NOMO-1 (cell line): ENCODE measurements around the gene RNF214.
"Not testable (repeated sequence)": the region's sequence is repeated elsewhere in the genome, so short reads cannot be mapped to it uniquely, and the experiment has no call there.

Experiments
- DNase-seq, 2 experiments: peaks; one replicate each; lab custom pipeline; 2025; ENCODE audit not compliant: unreplicated experiment in 2 of 2; lab: John Stamatoyannopoulos, UW

The RNF214 gene

GRCh38 chr11:117313091-117313490, 80.6 kb downstream of the RNF214 start:
- peak; percentile 17 to 66 for DNase-seq

- DNase-seq, result no peak
Measured at GRCh38 chr11:117313828-117314768, 81.6 kb downstream of the RNF214 start.

DNA sequence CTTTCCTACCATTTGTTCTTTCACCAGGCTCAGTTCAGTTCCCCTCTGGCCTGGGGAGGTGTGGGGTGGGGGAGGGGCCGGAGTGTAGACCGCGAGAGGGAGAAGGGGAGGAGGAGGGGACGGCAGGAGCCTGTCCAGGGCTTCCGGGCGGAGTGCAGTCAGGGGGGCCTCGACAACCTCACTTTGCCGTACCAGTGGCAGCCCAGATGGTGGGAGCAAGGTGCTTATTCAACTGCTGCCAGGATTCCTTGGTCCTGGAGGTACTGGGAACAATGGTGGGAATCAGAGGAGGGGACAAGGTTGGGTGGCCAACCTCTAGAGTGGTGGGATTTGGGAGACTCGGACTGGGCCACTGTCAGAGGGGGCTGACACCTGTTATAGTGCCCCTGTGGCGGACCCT, 82.4 kb downstream of the RNF214 start:
- peak; percentile 21 to 28 for DNase-seq

GRCh38 chr11:117315285-117316196, 83.1 kb downstream of the RNF214 start:
- peak in 1 of 2 experiments; percentile 10 for DNase-seq

DNA sequence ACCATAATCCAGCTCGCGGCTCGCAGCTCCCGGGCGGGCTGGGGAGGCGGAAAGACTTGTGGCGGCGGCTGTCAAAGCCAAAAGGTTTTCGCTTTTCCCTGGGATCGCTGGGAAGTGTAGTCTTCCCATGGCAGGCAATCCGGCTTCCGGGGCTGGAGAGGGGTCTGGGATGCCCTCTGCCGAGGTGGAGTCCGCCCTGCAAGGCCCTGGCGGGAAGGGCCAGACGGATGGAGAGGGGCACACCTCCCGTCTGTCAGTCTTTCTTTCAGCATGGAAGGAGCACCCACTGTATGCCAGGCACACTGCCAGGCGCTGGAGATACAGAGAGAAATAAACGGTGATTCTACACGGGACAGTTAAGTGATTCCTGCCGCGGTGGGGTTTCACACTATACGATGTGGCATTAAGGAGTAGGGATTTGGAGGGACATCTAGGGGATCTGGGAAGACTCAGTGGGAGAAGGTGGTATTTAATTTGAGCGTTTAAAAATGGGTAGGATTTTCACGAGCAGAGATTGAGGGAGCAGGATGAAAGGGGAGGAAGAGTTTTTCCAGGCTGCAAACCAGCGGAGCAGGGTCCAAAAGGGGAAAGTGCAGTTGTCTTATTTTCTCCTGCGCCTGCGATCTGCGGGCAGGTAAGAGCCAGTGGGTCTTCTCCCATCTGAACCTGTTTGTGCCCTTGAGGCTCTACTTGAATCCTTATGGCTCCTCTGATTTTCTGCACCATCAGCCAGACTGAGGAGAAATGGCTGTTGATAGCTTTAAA, 83.9 kb downstream of the RNF214 start, which contains the start of gene BACE1:
TSS of gene BACE1 (minus strand) at position 60 of the 765 bp plus-strand sequence. CDS start 461 bp downstream, outside the sequence.
- peak in 1 of 2 experiments; percentile 43 for DNase-seq

GRCh38 chr11:117318738-117319137, 86.3 kb downstream of the RNF214 start:
- no peak for DNase-seq

DNA sequence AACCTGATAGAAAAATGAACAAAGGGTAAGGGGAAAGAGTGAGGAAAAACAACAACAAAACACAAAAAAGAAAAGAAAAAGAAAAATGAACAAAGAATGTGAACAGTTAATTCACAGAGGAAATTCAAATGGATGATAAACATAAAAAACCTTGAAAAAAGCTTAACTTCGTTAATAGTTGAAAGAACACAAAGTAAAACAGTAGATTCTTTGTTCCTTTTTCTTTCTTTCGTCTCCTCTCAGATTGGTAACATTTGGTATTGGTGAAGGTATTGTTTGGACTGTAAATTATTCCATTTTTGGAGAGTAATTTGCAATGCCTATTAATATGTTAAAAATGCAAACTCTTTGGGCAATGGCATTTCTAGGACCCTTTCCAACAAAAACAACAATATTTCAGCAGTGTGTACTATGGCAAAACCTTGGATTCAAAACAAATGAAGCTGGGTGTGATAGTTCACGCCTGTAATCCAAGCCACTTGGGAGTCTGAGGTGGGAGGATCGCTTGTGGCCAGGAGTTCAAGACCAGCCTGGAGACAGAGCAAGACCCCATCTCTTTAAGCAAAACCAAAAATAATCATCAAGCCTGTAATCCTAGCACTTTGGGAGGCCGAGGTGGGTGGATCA, 86.9 kb downstream of the RNF214 start:
- no peak for DNase-seq

- not testable (repeated sequence) for DNase-seq
Measured at GRCh38 chr11:117327255-117327566, 94.7 kb downstream of the RNF214 start.

- DNase-seq, result peak; percentile 90 to 98
Measured at GRCh38 chr11:117327567-117328374, 95.3 kb downstream of the RNF214 start, which contains the start of gene CEP164. TSS of gene CEP164 (plus strand) at chr11:117327854. CDS start at chr11:117338587, 10,733 bp downstream.

GRCh38 chr11:117328375-117329010, 96.0 kb downstream of the RNF214 start:
- DNase-seq, result peak; percentile 1 to 45

GRCh38 chr11:117332843-117333242, 100.4 kb downstream of the RNF214 start:
- no peak for DNase-seq

DNA sequence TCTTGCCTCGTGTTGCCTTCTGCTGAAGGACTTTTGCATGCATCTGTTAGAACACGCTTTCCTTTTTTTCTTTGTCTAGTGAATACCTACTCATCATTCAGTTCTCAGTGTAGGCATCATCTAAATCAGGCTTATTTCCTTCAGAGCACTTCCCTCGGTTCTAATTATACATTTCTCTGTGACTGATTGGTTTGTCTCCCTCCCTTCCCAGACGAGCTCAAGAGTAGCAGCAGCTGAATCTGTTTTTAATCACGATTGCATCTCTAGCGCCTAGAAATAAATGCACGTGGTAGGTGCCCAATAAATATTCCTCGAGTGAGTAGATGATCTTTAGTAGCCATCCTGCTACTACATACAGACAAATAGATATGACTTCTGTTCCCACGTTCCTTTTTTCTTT, 101.4 kb downstream of the RNF214 start:
- DNase-seq, result no peak

DNA sequence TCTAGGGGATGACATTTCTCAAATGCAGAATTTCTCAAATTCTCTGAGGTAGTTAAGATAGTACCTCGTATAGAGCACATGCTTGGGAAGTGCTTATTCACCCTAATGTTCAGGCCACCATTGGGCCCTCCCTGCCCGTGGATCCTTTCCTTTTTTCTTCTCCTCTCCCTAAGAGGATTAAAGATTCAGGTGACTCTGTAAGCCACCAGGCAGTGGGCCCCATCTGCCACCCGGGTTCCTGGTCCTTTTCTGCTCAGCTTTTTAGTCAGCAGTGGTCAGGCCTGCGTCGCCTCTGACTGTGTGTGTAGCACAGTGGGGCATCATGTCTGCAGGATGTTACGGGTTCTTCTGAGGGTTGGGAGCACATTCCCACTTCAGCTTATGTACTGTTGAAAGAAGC, 102.4 kb downstream of the RNF214 start:
- DNase-seq, result no peak

DNA sequence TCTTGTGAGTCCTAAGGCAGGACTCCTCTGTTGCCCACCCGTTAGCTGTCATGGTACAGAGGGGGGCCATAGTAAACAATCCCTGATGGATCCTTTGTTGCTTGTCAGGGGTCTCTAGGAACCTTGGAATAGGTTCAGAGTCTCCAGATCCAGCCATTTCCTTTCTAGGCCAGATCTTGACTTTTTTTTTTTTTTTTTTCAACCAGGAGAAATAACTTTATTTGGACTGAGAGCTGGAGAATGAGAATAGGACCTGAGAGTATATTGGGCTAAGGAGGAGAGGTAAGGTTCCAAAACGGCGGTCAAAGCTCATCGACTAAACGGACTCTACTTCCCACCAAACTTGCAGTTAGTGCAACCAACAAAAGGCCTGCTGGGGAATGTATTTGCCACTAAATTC, 102.9 kb downstream of the RNF214 start:
- no peak for DNase-seq
